Right forelimb (tissue), 1 donor: ENCODE results near the gene TFDP1.
"Not testable (repeated sequence)": the region's sequence is repeated elsewhere in the genome, so short reads cannot be mapped to it uniquely, and the experiment has no call there.

ENCODE experiments used
- DNase-seq: peaks from one replicate; pipeline ENCODE4 v3.0.0-alpha.2; 2018

The TFDP1 gene

DNA sequence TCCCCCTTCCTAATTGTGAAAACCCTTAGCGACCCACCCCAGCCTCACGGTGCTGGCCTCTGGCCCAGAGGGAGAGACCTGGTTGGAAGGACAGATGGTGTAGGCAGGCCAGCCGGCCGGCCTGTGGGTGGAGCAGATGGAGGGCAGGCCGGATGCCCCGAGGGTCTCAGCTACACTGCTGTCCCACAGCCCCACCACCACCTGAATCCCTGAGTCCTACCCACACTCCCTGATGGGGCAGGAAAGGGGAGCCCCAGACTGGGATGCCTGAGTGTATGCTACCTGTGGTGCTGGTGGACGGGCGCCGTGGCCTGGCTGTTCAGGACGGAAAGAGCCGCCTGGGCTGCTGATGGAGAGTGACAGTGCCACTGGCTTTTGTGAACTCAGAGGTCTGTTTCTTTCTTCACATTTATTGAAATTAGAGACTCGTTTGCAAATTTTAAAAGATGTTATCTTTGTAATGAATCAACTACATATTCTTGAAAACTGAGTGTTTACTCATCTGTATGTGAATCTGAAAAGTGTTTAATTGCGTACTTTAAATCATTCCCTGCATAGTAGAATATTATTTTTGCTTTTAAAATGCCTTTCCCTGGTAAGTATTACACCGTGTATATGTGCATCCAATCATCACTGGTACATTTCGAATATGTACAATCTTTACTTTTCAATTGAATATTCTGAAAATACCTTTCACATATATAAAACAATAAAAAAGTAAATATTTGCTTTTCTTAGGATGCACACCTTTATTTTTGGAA is 35.7 kb downstream of the TFDP1 start:
- no peak for DNase-seq

GRCh38 chr13:113621046-113621445 is 36.5 kb downstream of the TFDP1 start:
- no peak for DNase-seq

- DNase-seq = not testable (repeated sequence)
Measured at GRCh38 chr13:113621498-113621897, 36.9 kb downstream of the TFDP1 start.

GRCh38 chr13:113621986-113622550 is 37.5 kb downstream of the TFDP1 start:
- not testable (repeated sequence) for DNase-seq

DNA sequence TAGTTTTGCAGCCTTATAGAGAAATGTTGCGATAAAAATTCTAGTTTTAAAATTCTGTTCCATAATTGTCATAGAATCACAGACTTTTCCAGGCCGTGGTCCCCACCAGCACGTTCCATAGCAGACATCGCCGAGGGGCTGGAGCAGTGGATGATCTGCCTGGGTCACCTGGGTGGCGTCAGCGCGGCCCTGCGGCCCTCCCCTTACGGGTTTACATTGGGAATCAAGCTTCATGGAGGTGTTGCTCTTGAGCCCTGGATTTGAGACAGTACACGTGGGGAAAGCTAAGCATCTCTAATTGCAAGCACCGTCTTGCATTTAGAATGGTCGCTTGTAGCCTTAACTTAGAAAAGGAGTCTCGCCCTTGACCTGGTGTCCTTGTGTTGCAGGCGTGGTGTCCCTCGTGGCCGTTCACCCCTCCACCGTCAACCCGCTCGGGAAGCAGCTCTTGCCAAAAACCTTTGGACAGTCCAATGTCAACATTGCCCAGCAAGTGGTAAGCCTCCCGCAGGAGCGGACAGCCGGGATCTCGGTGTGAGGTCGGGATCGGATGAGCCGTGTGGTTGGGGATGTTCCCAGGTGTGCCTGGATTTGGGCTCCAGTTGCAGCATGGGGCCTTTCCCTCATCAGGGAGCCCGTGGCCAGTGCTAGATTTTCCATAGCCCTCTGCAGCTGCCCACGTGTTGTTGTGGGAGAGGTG is 38.4 kb downstream of the TFDP1 start:
- DNase-seq = no peak

DNA sequence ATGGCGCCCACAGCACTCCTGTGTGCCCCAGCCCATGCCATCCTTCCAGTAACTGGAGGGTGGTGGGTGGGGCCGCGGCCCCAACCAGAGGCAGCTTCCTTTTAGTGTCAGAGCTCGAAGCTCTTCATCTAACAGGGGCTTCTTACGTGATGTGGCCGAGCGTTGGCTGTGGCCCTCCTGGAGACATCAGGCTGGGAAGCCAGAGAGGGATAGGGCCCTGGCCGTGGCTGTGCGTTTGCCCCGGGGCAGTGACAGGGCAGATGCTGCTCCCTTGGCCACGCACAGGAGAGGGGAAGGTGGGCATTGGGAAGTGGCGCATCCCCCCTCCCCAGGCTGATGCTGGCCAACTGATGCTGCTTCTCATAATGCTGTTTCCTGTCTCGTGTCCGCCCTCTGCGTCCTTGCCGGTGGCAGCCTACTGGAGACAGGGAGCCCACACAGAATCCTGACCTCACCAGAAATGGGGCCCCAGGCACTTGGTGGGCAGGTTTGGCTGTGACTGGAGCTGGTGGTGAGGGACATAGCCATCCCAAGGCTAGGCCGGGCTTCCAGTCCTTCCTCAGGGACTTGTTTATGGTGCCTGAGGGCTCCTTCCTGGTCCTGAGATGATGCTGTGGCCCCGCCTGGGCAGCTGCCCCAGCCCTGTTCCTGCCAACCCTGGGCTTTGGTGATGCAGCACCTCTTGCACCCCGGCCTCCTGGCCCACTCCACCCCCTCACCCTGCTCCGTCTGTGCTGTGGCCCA is 39.1 kb downstream of the TFDP1 start:
- no peak for DNase-seq

- DNase-seq = no peak
Measured at GRCh38 chr13:113624235-113624587, 39.7 kb downstream of the TFDP1 start.

GRCh38 chr13:113624640-113625304 is 40.2 kb downstream of the TFDP1 start:
- not testable (repeated sequence) for DNase-seq

DNA sequence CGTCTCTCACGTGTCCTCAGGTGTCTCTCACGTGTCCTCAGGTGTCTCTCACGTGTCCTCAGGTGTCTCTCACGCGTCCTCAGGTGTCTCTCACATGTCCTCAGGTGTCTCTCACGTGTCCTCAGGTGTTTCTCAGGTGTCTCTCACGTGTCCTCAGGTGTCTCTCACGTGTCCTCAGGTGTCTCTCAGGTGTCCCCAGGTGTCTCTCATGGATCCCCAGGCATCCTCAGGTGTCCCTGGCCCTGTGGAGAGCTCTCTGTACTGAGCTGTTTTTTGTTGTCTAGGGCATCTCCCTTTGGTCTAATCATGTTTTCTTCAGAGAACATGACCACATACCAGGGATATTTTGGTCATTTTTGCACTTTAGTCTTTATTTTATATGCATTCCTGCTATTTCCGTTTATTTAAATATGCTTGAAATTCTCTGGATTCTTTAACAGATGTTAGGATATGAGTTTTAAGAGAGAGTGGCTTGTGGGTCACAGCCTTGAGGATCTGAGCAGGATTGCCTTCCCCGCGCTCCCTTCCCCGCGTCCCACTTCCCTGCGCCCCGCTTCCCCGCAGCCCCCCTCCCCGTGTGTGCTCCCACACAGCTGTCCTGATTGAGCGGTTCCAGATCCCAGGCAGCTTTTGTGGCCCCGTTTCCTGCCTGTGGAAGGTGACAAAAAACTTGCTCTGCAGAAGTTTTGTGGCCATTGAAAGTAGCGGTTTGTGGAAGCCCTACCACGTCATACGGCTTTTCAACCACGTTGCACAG is 41.6 kb downstream of the TFDP1 start:
- no peak for DNase-seq

DNA sequence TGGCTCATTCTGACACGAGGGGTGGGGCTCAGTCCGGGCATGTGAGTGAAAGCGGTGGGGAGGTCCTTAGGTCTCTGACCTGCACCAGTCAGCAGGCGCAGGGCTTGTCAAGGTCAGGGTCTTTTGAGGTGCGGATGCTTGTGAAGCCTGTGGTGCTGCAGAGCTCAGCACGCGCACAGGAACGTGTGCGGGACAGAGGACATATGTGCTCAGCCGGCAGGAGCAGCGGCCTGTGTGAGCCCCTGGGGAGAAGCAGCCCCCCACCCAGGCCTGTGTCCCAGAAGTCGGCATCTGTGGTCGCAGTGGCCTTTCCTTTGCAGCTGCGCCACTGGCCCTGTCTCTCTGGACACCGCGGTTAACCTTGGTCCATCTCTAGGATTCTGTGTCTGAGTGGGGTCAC is 42.6 kb downstream of the TFDP1 start:
- no peak for DNase-seq

DNA sequence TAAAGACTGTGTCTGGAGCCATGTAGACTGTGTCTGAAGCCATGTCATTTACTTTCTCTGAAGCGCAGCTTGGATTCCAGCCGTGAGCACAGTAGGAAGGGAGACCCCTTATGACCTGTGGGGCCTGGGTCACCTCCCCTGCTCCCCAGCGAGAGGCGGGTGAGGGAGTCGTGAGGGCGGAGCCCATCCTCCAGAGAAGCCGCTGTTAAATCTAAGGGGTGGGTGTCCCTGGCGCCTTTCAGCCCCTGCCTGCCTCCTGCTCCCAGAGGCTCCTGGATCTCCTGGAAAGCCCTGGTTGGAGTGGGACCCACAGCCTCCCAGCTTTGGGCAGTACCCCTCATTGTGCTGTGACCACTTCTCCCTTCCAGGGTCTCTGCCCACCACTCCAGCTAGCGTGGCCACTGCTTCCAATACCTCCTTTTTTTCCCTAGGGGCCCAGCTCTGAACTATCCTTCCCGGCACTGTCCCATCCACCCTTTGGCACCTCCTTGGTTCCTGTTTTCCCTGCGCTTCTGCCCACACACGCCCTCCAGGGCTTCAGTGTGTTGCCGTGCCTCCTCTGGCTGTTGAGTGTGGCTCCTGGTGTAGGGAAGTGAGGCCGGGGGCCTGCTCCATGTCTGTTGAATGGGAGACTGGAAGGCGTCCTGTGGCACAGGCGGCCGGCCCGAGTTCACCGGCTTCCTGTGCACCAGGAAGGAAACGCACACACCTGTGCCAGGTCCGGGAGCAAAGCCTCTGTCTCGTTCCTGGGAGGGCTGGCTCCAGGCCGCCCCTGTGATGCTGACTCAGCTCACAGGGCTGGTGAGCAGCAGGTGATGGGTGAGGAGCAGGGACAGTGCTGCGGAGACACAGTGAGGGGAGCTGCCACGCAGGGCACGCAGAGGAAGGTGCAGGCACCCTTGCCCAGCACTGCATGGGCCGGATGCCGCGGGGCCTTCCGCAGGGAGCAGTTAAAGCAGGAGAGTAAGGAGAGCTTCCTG is 44.0 kb downstream of the TFDP1 start:
- no peak for DNase-seq

- no peak for DNase-seq
Measured at GRCh38 chr13:113629866-113630265, 45.3 kb downstream of the TFDP1 start.

- DNase-seq = no peak
Measured at GRCh38 chr13:113630296-113630695, 45.7 kb downstream of the TFDP1 start.

DNA sequence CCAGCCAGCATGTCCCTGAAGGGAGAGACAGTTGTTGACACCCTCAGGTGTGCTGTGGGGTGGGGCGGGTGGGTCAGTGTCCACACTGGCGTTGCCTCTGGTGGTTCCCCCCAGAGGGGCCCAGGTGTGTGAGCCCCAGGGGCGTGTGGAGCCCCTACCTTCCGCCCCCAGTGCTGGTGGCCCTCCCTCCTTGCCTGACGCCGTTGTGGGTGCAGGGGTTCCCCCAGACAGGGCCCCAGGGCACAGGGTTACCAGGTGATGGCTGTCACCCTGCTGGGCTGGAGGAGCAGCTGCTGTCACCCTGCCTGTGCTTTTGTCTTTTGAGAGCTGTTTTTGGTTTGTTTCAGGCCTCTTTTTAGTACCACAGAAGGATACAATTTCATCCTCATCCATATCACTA is 46.3 kb downstream of the TFDP1 start:
- no peak for DNase-seq

DNA sequence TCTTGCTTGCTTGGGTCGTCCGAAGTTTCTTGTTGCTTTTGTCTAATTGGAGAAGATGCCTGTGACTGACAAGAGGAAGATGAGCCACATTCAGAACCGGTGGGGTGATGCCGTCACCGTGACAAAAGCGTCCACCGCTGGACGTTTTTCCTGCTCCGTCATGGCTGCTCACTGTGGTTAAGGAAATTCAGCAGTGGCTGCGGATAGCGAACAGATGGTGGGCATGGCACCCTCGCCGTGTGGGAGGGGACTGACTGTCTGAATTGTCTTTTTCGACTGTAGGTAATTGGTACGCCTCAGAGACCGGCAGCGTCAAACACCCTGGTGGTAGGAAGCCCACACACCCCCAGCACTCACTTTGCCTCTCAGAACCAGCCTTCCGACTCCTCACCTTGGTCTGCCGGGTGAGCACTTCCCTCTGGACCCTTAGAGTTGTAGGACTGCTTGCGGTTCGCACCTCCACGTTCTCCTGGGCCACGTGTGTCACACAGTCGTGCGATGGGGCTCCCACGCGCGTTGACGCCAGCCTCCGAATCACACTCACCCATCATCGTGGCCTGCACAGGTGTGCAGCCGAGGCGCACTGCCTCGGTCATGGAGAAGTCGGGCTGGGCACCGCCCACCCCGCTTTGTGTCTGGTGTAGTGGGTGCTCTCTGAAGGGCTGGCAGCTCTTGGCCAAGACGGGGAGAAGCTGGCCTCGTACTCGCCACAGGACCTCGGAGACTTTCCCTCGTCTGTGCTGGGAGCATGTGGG is 47.0 kb downstream of the TFDP1 start:
- no peak for DNase-seq

DNA sequence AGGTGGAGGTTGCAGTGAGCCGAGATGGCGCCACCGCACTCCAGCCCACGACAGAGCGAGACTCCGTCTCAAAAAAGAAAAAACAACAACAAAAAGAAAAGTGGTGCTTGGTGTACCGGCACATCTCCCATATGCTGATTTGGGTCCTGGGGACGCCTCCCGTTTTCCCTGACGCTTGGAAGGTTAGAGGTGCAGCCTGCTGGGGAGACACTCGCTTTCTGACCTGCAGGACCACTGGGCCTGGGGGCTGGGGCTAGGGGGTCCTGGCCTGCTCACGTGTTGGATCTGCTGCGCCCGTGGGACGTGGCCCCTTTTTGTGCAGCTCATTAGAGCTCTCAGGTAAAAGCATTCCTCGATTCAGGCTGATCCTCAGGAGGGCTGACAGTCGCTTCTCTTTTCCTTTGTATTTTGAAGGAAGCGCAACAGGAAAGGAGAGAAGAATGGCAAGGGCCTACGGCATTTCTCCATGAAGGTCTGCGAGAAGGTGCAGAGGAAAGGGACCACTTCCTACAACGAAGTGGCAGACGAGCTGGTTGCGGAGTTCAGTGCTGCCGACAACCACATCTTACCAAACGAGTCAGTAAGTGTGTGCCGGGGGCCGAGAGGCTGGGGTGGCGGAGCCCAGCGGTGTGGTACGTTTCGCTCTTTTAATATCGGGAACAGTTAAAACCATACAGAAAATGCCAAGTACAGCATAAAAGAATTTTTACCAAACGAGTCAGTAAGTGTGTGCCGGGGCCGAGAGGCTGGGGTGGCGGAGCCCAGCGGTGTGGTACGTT is 48.3 kb downstream of the TFDP1 start:
- DNase-seq = no peak

DNA sequence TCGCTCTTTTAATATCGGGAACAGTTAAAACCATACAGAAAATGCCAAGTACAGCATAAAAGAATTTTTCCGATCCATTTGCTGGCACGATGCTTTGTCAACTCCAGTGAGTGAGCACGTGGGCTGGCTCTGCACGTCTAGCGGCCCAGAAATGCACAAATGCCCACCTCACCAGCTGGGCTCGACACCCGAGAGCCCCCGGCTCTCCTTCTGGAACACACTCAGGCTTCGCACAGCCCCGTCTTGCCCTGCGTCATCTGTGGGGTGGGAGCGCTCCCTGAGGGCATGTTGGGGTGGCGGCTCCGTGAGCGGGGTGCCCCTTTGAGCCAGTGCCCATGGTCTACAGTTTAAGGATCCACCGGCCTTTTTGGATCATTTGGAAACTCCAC is 48.9 kb downstream of the TFDP1 start:
- no peak for DNase-seq

GRCh38 chr13:113634279-113635047 is 49.9 kb downstream of the TFDP1 start:
- no peak for DNase-seq

DNA sequence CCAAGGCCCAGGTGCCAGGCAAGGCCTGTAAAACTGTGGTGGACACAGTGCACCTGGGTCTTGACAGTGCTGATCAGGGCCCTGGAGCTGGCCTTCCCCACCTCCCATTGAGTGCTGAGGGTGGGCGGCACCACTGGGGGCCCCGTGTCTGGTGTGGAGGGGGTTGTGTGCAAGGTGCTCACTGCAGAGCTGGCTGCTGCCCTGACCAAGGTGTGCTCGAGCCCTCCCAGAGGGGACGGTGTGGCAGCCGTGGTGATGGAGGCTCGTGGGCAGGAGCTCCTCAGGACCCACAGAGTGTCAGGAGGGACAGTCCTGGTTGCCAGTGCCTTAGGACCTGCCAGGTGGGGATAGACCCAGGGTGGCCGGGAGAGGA is 50.5 kb downstream of the TFDP1 start:
- DNase-seq = no peak
